Stimulated activated CD4-positive, alpha-beta T cell treated with anti-CD3 and anti-CD28 coated beads, Interleukin-2, amount 100 ng/mL, for 4 hours (primary cell): Measurements from ENCODE around the gene SNTB2.
A peak's percentile ranks its signal among the peaks of the same experiment; 100 is the strongest.
"Not testable (repeated sequence)": the region's sequence is repeated elsewhere in the genome, so short reads cannot be mapped to it uniquely, and the experiment has no call there.

Experiments used
- DNase-seq: peaks from one replicate; pipeline ENCODE4 v3.0.0-alpha.2; 2020; ENCODE audit warnings: low read depth

The SNTB2 gene

DNA sequence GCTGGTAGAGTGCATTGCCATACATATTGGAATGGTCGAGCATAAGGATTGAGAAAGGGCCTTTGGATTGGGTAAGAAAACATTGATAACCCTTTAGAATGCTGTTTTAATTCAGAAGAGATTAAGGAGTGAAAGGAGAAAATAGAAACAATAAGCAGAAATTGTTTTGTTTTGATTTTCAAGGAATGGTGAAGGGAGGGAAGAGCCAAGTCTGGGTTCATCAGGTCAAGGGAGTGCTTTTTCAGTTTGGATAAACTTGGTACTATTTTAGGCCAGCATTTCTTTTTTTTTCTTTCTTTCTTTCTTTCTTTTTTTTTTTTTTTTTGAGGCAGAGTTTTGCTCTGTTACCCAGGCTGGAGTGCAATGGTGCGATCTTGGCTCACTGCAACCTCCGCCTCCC lies 50.3 kb downstream of the SNTB2 start:
- DNase-seq = no peak

GRCh38 chr16:69239851-69240250 lies 52.9 kb downstream of the SNTB2 start:
- DNase-seq = no peak

DNA sequence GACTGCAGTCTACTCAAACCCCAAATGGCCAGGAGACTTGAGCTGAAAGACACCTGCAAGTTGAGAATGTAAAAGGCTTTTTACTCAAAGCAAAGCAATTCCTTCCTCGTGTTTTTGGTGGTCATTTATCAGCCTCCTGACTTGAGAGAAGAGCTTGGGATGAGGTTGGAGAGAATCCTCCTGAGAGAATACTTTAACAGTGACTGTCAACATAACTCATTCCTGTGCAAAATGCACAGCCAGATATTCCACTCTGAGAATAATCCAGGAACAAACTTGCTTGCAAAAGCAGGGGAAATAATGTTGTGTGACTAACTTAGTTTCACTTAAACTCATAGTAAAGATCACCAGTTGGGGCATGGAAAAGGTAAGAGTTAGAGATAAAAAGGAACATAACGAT lies 53.4 kb downstream of the SNTB2 start:
- no peak for DNase-seq

DNA sequence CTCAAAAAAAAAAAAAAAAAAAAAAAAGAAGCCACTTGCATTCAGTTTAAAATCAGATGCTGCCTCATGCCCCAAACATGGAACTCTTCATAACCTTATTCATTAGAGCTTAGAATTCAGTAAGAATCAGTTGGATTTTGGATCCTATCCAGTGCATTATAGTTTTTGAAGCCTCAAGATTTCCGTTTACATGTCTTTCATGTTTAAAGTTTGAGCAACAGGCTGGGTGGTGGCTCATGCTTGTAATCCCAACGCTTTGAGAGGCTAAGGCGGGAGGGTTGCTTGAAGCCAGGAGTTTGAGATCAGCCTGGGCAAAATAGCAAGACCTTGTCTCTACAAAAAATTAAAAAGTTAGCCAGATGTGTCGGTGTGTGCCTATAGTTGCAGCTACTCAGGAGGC lies 55.0 kb downstream of the SNTB2 start:
- DNase-seq = no peak

GRCh38 chr16:69243479-69243878 lies 56.5 kb downstream of the SNTB2 start:
- no peak for DNase-seq

DNA sequence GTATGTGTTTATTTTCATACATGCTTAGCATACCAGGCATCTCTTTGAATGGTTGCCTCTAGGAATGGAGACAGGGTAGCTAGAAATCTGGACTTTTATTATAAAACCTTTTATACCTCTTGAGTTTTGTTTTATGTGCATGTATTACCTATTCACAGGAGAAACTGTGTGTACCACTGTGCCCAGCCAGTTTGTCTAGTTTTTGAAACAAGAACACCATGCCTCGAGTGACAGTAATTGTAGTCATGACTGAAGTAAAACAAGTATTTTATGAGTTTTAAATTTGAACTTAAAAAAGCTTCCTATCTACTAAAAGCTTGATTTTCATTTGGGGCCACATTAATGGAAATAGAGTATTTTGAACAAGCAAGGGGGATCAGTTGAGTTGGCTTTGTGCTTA lies 57.4 kb downstream of the SNTB2 start:
- DNase-seq = no peak

DNA sequence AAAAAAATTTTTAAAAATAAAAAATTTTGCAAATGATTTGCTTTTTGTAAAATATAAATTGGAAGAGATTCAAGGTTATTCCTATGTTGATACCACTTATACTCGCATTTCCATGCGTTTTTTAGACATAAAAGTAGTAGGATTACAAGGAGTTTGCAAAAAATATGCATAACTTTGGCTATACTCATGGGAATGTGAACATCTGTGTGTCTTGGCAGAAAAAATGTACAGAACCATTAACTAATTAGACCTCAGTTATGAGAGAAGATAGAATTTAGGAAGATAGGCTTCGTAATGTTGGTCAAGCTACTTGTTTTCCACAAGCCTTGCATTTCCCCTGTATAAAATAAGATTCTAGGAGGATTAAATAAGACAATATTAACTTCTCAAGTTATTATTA lies 63.1 kb downstream of the SNTB2 start:
- no peak for DNase-seq

DNA sequence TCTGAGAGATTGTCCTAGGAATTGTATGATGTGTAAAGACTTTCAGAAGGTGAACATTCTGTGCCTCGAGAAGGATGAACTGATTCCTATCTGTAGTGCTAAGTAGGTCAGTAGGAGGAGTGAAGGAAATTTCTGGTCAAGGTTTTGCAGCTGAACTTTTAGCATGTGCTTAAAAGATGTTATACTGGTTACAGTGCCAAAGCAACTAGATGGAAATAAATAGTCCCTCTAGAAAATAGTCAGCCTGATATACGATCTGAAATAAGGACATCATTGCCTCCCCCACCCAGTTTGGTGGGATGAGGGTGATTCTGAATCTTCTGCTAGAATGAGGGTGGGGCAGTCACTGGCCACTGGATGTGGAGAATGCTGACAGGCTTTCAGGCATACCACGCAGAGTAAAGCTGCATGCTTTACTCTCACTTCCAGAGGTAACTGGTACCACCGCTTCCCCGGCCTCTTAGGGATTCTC lies 66.9 kb downstream of the SNTB2 start:
- DNase-seq = no peak

DNA sequence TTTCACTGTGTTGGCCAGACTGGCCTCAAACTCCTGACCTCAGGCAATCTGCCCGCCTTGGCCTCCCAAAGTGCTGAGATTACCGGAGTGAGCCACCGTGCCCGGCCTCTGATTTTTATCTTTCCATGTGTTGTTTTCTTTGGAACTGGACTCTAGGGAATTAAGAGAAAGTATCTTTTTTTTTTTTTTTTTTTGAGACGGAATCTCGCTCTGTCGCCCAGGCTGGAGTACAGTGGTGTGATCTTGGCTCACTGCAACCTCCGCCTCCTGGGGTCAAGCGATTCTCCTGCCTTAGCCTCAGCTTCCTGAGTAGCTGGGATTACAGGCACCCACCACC lies 72.4 kb downstream of the SNTB2 start:
- not testable (repeated sequence) for DNase-seq

DNA sequence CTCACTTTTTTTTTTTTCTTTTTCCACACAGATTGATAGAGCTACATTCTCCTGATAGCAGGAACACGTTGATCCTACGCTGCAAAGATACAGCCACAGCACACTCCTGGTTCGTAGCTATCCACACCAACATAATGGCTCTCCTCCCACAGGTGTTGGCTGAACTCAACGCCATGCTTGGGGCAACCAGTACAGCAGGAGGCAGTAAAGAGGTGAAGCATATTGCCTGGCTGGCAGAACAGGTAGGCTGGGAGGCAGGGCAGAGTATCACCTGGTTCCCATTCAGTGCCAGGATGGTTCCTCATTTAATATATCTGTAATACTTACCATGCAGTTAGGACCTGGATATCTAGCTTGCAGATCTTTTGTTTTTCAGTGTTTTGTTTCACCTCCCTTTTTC lies 73.1 kb downstream of the SNTB2 start:
- DNase-seq = no peak

DNA sequence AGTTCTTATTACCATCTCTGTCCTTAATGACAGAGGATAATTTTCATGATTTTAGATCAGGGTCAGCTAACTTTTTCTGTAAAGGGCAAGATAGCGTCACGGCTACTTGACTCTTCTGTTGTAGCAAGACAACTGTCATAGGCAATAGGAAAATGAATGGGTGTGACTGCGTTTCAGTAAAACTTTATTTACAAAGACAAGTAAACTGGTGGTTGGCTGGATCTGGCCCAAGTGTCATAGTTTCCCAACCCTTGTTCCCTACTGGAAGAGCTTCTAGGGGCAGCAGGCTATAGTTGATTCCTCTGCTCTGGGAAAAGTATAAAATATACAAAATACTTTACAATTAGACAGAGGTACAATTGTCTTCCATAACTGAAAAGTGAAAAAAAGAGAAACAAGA lies 73.5 kb downstream of the SNTB2 start:
- DNase-seq = no peak

GRCh38 chr16:69266334-69267063 lies 79.5 kb downstream of the SNTB2 start:
- DNase-seq = no peak

- no peak for DNase-seq
Measured at GRCh38 chr16:69267633-69268032, 80.7 kb downstream of the SNTB2 start.

DNA sequence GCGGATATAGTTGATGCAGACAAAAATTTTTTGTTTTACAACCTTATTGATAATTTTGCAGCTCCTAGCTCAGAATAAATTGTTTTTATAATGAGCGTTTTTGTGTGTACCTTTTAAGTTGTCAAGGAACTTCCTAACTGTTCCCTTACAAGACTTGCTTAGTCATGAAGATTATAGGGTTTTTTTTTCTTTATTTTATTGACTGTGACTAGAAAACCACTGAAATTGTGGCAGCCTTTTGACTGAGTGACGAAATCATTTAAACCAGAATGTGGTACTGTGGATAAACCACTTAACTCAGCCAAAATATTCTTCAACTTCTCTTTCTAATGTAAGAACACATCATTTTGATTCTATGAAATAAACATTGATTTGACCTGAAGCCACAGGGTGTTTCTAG lies 83.4 kb downstream of the SNTB2 start:
- no peak for DNase-seq

- DNase-seq = no peak
Measured at GRCh38 chr16:69270831-69271230, 83.9 kb downstream of the SNTB2 start.

DNA sequence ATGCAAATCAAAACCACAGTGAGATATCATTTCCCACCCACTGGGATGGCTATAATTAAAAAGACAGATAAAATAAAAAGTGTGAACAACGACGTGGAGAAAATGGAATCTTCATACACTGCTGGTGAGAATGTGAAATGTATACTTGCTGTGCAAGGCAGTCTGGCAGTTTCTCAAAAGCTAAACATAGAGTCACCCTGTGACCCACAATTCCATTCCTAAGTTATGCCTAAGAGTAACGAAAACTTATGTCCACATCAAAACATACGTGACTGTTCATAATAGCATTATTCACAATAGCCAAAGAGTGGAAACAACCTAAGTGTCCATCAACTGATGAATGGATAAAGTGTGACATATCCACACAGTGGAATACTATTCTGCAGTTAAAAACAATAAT lies 86.0 kb downstream of the SNTB2 start:
- DNase-seq = no peak

DNA sequence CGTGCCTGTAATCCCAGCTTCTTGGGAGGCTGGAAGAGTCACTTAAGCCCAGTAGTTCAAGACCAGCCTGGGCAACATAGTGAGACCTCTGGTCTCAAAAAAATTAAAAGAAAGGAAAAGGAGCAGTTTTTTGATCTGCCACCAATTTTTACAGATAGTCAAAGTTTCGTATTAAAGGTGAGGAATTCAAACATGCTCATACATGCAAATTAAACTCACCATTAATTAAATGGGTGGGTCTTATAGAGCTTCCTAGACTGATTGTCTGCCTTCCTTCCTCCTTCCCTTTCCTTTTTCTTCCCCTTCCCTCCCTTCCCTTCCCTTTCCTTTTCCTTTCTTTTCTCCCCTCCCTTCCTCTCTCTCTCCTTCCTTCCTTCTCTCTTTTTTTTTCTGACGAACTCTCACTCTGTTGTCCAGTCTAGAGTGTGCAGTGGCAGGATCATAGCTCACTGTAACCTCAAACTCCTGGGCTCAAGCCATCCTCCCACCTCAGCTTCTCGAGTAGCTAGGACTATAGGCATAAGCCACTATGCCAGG lies 87.8 kb downstream of the SNTB2 start:
- no peak for DNase-seq

- DNase-seq = no peak
Measured at GRCh38 chr16:69276148-69277115, 89.5 kb downstream of the SNTB2 start.

- no peak for DNase-seq
Measured at GRCh38 chr16:69277413-69277812, 90.4 kb downstream of the SNTB2 start.

DNA sequence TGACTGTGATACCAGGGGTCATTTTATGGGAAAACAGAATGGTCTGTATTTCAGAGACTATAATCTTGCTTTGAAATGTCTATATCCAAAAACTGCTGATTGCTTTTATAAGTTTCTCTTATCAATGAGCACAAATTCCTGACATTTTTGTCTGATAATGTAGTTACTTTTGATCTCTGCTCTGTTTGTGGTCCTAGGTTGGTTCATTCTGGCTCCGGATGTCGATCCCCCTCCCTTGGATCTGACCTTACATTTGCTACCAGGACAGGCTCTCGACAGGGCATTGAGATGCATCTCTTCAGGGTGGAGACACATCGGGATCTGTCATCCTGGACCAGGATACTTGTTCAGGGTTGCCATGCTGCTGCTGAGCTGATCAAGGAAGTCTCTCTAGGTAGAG lies 96.9 kb downstream of the SNTB2 start:
- DNase-seq = no peak

DNA sequence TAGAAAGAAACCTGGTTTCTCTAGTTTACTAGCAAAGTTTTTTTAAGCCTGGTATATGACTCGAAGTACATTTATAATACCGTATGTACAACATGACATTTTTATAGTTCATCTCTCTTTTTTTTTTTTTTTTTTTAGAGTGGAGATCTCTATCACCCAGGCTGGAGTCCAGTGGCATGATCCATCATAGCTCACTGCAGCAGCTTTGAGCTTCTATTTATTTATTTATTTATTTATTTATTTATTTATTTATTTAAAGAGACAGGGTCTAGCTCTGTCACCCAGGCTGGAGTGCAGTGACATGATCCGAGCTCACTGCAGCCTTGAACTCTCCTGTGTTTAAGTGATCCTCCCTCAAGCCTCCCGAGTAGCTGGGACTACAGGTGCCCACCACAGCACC lies 98.3 kb downstream of the SNTB2 start:
- DNase-seq = no peak

DNA sequence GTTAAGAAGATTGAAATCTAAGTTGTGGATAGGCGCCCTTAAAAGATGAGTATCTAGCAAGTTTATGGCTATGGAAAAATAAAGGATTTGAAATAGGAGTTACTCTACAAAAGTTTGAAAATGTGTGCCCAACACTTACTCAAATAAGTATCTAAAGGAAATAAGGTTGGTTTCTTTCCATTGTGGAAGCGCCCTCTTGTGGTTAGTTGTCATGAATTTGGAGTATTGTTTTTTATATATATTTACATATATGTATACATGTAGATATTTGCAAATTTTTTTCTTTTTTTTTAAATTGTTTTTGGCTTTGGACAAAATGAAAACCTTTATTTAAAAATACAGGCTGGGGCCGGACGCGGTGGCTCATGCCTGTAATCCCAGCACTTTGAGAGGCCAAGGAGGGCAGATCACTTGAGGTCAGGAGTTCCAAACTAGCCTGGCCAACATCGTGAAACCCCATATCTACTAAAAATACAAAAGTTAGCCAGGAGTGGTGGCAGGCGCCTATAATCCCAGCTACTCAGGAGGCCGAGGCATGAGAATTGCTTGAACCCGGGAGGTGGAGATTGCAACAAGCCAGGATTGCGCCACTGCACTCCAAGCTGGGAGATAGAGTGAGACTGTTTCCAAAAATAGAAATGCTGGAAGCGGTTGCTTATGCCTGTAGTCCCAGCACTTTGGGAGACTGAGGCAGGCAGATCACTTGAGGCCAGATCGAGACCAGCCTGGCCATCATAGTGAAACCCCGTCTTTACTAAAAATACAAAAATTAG lies 100.2 kb downstream of the SNTB2 start:
- DNase-seq = peak; percentile 30
